HepG2 (cell line): Measurements from ENCODE around the gene HSPB2. TPM values are rescaled to one million over a fixed set of nuclear protein-coding genes. Genes with fewer than 3 reads are reported as not detected.

Experiments used
- BCL6 ChIP-seq: IDR thresholded peaks from 2 replicates; pipeline ENCODE4 v1.6.1; 2016; ENCODE audit warnings: missing genetic modification reagents, missing compliant biosample characterization
- FOXC1 ChIP-seq: sonication (generic); formaldehyde crosslinking; IDR thresholded peaks from 2 replicates; pipeline ENCODE4 v1.8.0; 2022; ENCODE audit warnings: mild to moderate bottlenecking, missing genetic modification reagents, borderline replicate concordance
- FOXJ3 ChIP-seq: sonication (generic); formaldehyde crosslinking; IDR thresholded peaks from 2 replicates; pipeline ENCODE4 v1.4.0; 2020; ENCODE audit warnings: missing genetic modification reagents, mild to moderate bottlenecking, borderline replicate concordance
- GLI4 ChIP-seq: sonication (generic); formaldehyde crosslinking; IDR thresholded peaks from 2 replicates; pipeline ENCODE4 v1.5.1; 2020; ENCODE audit warnings: missing genetic modification reagents, mild to moderate bottlenecking, moderate library complexity, borderline replicate concordance
- HES4 ChIP-seq: sonication (generic); formaldehyde crosslinking; IDR thresholded peaks from 2 replicates; pipeline ENCODE4 v1.9.0; 2021; ENCODE audit warnings: mild to moderate bottlenecking, missing genetic modification reagents, borderline replicate concordance
- JUN ChIP-seq: sonication (generic); formaldehyde crosslinking; IDR thresholded peaks from 2 replicates; pipeline ENCODE4 v1.4.0; 2020; ENCODE audit warnings: mild to moderate bottlenecking, missing genetic modification reagents
- MXD4 ChIP-seq: IDR thresholded peaks from 2 replicates; pipeline ENCODE4 v1.6.1; 2016; ENCODE audit warnings: mild to moderate bottlenecking, missing biosample characterization, missing genetic modification reagents
- MXI1 ChIP-seq: IDR thresholded peaks from 3 replicates; pipeline ENCODE4 v1.6.1; 2012; ENCODE audit warnings: low read depth, low read length, inconsistent platforms, borderline replicate concordance
- SMARCE1 ChIP-seq: fragments of 450-650 bp; IDR thresholded peaks from 2 replicates; pipeline ENCODE4 v1.6.1; 2017; ENCODE audit warnings: borderline replicate concordance
- SNAI1 ChIP-seq: sonication (generic); formaldehyde crosslinking; IDR thresholded peaks from 2 replicates; pipeline ENCODE4 v1.5.0; 2020; ENCODE audit warnings: mild to moderate bottlenecking, missing genetic modification reagents, borderline replicate concordance
- SSRP1 ChIP-seq: IDR thresholded peaks from 2 replicates; pipeline ENCODE4 v1.6.1; 2016; ENCODE audit warnings: control low read depth
- ZBTB38 ChIP-seq: sonication (generic); formaldehyde crosslinking; IDR thresholded peaks from 2 replicates; pipeline ENCODE4 v1.5.1; 2020; ENCODE audit warnings: mild to moderate bottlenecking, missing genetic modification reagents
- ZMYM4 ChIP-seq: sonication (generic); formaldehyde crosslinking; IDR thresholded peaks from 2 replicates; pipeline ENCODE4 v1.8.1; 2023; ENCODE audit warnings: mild to moderate bottlenecking, missing genetic modification reagents
- ZNF138 ChIP-seq: sonication (generic); formaldehyde crosslinking; IDR thresholded peaks from 2 replicates; pipeline ENCODE4 v1.5.0; 2020; ENCODE audit warnings: mild to moderate bottlenecking, low read depth, missing genetic modification reagents
- ZNF207 ChIP-seq: fragments of 450-650 bp; IDR thresholded peaks from 2 replicates; pipeline ENCODE4 v1.6.1; 2016; ENCODE audit warnings: antibody characterized with exemption, borderline replicate concordance
- ZNF224 ChIP-seq: sonication (generic); formaldehyde crosslinking; IDR thresholded peaks from 2 replicates; pipeline ENCODE4 v1.5.0; 2020; ENCODE audit warnings: mild to moderate bottlenecking, missing genetic modification reagents
- ZNF589 ChIP-seq: sonication (generic); formaldehyde crosslinking; conservative IDR thresholded peaks from 2 replicates; pipeline ENCODE4 v1.8.0; 2022; ENCODE audit warnings: mild to moderate bottlenecking, moderate library complexity, missing genetic modification reagents
- ZNF619 ChIP-seq: sonication (generic); formaldehyde crosslinking; IDR thresholded peaks from 2 replicates; pipeline ENCODE4 v1.4.0; 2020; ENCODE audit warnings: mild to moderate bottlenecking, missing genetic modification reagents
- polyA plus RNA-seq, 8 experiments: library from polyadenylated mRNA; depleted of rRNA in 3 of 8; stranded (reverse) in 7 of 8; unstranded in 1 of 8; fragments of >200 nt; fragmentation: Illumina TruSeq in 4 of 8; extraction: Trizol in 4 of 8; gene quantifications; 2 replicates each; pipeline versions ENCODE4 v1.2.1 to v1.2.3, GENCODE V29; 2011 to 2016; ENCODE audit warnings: low read depth in 4 of 8, missing spikeins in 1 of 8, mixed read lengths in 1 of 8; ENCODE audit not compliant: insufficient read depth in 1 of 8
- total RNA-seq, 5 experiments: library from RNA; depleted of rRNA; stranded (reverse); fragments of >200 nt; fragmentation: Illumina TruSeq; extraction: Trizol; gene quantifications; 2 replicates each; pipeline ENCODE4 v1.2.3, GENCODE V29; 2016; ENCODE audit warnings: low read depth in 1 of 5
- TF ChIP-seq, protein P1 (sequence below), 2 experiments: fragments of 450-650 bp in 1 of 2; sonication (generic) in 1 of 2; formaldehyde crosslinking; IDR thresholded peaks; 2 replicates each; pipeline versions ENCODE4 v1.5.0 to v1.8.0; 2020 to 2022; ENCODE audit warnings: mild to moderate bottlenecking in 1 of 2, missing genetic modification reagents in 1 of 2
- TF ChIP-seq, protein P2 (sequence below): sonication (generic); formaldehyde crosslinking; IDR thresholded peaks from 2 replicates; pipeline ENCODE4 v1.4.0; 2020; ENCODE audit warnings: mild to moderate bottlenecking, missing genetic modification reagents
- TF ChIP-seq, protein P3 (sequence below): IDR thresholded peaks from 2 replicates; pipeline ENCODE4 v1.4.0; 2020; ENCODE audit warnings: mild to moderate bottlenecking, missing genetic modification reagents

Gene HSPB2
- total and polyA plus RNA-seq, 2 of the 13 experiments (the other 11 are each of a cell fraction or from before 2014, with no cell fraction given): 0.04 TPM; not detected in 1

DNA sequence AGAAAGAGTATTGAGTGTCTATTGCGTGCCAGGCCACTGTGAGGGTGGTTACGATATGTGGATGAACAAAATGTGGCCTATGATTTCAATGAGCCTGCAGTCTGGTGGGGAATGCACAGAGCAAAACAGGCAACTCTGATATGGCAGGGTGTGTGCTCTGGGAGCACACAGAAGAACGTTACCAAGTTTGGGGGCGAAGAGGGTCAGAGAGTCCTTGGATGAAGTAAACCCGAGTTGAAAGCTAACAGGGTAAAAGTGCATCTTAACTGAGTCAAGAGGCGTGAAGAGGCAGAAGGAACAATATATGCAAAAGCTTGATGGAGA is 32.9 kb upstream of the HSPB2 start (continued):
- TF ChIP-seq SNAI1 (CRISPR knock-in tag) (peak; percentile 18; the same call in 1 of the 2 replicates), HES4 (CRISPR knock-in tag) (no peak), BCL6 (CRISPR knock-in tag) (no peak), ZNF619 (no peak), ZNF589 (CRISPR knock-in tag) (no peak), ZNF224 (CRISPR knock-in tag) (0 out of 2 replicates have a peak, but pooled peaks have one; percentile 30), ZNF207 (no peak), MXI1 (no peak), SSRP1 (CRISPR knock-in tag) (no peak), MXD4 (CRISPR knock-in tag) (no peak), FOXJ3 (CRISPR knock-in tag) (no peak), ZMYM4 (CRISPR knock-in tag) (no peak), SMARCE1 (no peak), JUN (0 out of 2 replicates have a peak, but pooled peaks have one; percentile 1), ZNF138 (CRISPR knock-in tag) (no peak), FOXC1 (no peak; the same call in 1 of the 2 replicates), ZBTB38 (CRISPR knock-in tag) (no peak), GLI4 (CRISPR knock-in tag) (0 out of 2 replicates have a peak, but pooled peaks have one; percentile 12)
- TF ChIP-seq, protein P1, sequence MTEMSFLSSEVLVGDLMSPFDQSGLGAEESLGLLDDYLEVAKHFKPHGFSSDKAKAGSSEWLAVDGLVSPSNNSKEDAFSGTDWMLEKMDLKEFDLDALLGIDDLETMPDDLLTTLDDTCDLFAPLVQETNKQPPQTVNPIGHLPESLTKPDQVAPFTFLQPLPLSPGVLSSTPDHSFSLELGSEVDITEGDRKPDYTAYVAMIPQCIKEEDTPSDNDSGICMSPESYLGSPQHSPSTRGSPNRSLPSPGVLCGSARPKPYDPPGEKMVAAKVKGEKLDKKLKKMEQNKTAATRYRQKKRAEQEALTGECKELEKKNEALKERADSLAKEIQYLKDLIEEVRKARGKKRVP (CRISPR knock-in tag; IDR thresholded peaks at IDR 0.05): no peak; a peak in 1 of 4 replicates
- TF ChIP-seq, protein P2, sequence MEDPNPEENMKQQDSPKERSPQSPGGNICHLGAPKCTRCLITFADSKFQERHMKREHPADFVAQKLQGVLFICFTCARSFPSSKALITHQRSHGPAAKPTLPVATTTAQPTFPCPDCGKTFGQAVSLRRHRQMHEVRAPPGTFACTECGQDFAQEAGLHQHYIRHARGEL: 0 out of 2 replicates have a peak, but pooled peaks have one; percentile 48
- TF ChIP-seq, protein P3, sequence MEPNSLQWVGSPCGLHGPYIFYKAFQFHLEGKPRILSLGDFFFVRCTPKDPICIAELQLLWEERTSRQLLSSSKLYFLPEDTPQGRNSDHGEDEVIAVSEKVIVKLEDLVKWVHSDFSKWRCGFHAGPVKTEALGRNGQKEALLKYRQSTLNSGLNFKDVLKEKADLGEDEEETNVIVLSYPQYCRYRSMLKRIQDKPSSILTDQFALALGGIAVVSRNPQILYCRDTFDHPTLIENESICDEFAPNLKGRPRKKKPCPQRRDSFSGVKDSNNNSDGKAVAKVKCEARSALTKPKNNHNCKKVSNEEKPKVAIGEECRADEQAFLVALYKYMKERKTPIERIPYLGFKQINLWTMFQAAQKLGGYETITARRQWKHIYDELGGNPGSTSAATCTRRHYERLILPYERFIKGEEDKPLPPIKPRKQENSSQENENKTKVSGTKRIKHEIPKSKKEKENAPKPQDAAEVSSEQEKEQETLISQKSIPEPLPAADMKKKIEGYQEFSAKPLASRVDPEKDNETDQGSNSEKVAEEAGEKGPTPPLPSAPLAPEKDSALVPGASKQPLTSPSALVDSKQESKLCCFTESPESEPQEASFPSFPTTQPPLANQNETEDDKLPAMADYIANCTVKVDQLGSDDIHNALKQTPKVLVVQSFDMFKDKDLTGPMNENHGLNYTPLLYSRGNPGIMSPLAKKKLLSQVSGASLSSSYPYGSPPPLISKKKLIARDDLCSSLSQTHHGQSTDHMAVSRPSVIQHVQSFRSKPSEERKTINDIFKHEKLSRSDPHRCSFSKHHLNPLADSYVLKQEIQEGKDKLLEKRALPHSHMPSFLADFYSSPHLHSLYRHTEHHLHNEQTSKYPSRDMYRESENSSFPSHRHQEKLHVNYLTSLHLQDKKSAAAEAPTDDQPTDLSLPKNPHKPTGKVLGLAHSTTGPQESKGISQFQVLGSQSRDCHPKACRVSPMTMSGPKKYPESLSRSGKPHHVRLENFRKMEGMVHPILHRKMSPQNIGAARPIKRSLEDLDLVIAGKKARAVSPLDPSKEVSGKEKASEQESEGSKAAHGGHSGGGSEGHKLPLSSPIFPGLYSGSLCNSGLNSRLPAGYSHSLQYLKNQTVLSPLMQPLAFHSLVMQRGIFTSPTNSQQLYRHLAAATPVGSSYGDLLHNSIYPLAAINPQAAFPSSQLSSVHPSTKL (CRISPR knock-in tag): no peak
